ENCODE results near the gene SLC22A1. TPM values are rescaled to one million over a fixed set of nuclear protein-coding genes. Genes with fewer than 3 reads are reported as not detected.

Gene SLC22A1
- total and polyA plus RNA-seq, 10 of the 15 experiments (the other 5 are each of a cell fraction or from before 2014, with no cell fraction given), result 0.09 to 0.28 (median 0.15) TPM; not detected in 3

DNA sequence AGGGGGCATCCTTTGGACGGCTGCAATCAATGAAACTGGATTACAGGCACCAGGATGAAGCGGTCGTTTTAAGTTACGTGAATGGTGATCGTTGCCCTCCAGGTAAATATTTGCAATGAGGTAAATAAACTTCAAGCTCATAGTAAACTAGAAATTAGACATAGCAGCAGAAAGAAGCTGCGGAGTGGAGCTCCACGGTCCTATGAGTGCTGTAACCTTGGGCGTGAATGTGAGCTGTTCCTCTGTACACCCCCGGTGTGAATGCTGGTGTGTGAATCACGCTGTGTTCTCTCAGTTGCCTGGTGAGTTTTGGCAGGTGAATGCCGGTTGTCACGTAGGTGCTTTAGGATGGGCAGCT is 42.0 kb upstream of the SLC22A1 start:
- peaks cover 22 to 28% of the 10 kb centered on the region in 2 experiments; a peak in 3 of 4 replicates for H3K36me3 ChIP-seq (ENCODE audit: control insufficient read depth in 2 of 2, insufficient read depth in 2 of 2, low read length in 1 of 2)
- intact Hi-C loops (cut with micrococcal nuclease; ENCODE audit: unreplicated experiment) (no loop called here), in situ Hi-C loops (cut with MboI) (no loop called here)
- ChIA-PET RAD21 (ENCODE audit: unreplicated experiment) (no interaction called here), CTCF (no interaction called here), SMC1A (ENCODE audit: uncharacterized antibody, unreplicated experiment) (no interaction called here), POLR2A (no interaction called here)
- no peak for ATAC-seq
- no peaks in the 10 kb centered on the region for H3K27me3 ChIP-seq (replicated peaks in 1 of 2; ENCODE audit: control insufficient read depth in 2 of 2, insufficient read depth in 2 of 2, low read length in 1 of 2)
- no peak for FAIRE-seq
- H3K4me3 ChIP-seq, result no peak overlapping the region
- DNase-seq (ENCODE audit: low read depth, low spot score), result no peak
- H3K9ac ChIP-seq (ENCODE audit: control insufficient read depth, insufficient read depth, low read length), result no peak overlapping the region
- over 99% methylated on average over 12 of the region's 12 CpGs for WGBS (ENCODE audit: insufficient coverage, insufficient replicate concordance, low lambda C conversion rate, missing lambda C conversion rate)
- H3K27ac ChIP-seq (ENCODE audit: control insufficient read depth, insufficient read depth), result no peak overlapping the region
- BruUV-seq (replicated peaks), result no TSS peak
- no peaks in the 10 kb centered on the region for H3K79me2 ChIP-seq (ENCODE audit: control insufficient read depth, insufficient read depth, low read length)
- no peaks in the 10 kb centered on the region for H3K9me3 ChIP-seq (replicated peaks; ENCODE audit: control insufficient read depth, insufficient read depth, low read length)
- H3K4me1 ChIP-seq (ENCODE audit: control insufficient read depth, insufficient read depth, low read length), result no peaks in the 10 kb centered on the region
- no peaks in the 10 kb centered on the region for H4K20me1 ChIP-seq (ENCODE audit: control insufficient read depth, insufficient read depth)
- TF ChIP-seq CUX1 (IDR thresholded peaks at IDR 0.05; ENCODE audit: insufficient replicate concordance, low read depth, low read length) (no peak), NKRF (conservative IDR thresholded peaks at IDR 0.05) (no peak), BHLHE40 (IDR thresholded peaks at IDR 0.05; ENCODE audit: borderline replicate concordance in 1 of 2, low read depth in 2 of 2, low read length in 1 of 2) (no peak), DPF2 (IDR thresholded peaks at IDR 0.05) (no peak)
- no peak overlapping the region for H2AFZ ChIP-seq (ENCODE audit: control insufficient read depth, low read depth, low read length)
- H3K4me2 ChIP-seq (ENCODE audit: control insufficient read depth, insufficient read depth), result no peak overlapping the region

Data from GM12878 (cell line).